NOMO-1 treated with dmso at 0.1 percent for 144 hours (cell line): Measurements from ENCODE around the gene LINGO1.

Source experiments
- DNase-seq: peaks from one replicate; lab custom pipeline; 2025; ENCODE audit not compliant: unreplicated experiment; lab: John Stamatoyannopoulos, UW

The LINGO1 gene

GRCh38 chr15:77597804-77598453, 34.8 kb downstream of the LINGO1 start:
- no peak for DNase-seq

GRCh38 chr15:77596821-77597803, 35.6 kb downstream of the LINGO1 start:
- DNase-seq, result no peak

DNA sequence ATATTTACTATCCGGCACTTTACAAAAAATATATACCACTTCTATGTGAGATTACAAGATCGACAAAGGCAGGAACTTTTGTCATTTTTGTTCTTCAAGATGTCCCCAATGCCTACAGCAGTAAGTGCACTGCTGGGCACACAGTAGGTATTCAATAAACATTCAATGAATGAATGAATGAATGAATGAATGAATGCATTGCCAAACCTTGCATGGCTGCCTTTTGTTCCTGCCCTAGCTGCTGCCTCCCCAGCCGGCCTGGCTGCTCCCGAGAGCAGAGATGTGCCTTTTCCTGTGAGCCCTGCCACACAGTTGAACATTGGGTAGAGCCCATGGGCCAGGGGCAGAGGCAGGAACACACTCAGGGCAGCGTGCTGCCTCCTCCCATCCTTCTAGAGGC, 37.5 kb downstream of the LINGO1 start:
- no peak for DNase-seq

GRCh38 chr15:77592758-77593157, 40.0 kb downstream of the LINGO1 start:
- no peak for DNase-seq

DNA sequence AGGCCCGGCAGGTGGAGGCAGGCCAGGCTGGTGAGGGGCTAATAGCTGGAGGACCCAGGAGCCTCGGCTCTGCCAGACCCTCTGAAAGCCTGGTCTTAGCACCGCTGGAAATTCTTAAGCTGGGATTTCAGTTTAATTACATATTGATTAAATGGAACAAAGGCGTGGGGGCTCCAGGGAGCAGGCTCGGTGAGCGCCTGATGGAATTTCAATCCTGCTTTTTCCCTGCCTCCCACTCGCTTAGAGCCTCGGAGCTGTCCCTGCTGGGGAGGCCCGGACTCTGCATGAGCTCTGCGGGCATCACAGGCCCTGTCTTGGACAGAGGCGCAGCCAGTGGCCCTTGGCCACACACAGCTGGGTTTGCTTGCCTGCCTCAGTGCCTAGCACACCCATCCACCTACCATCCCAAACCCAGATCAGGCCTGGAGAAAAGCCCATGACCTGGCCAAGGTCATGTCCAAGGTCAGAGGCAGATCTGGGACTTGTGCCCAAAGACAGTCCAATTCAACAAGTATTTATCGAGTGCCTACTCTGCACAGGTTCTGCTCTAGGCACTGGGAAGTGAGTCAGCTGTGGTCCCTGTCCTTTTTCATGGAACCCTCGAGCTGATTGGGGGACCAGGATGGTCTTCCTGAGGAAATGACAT, 40.6 kb downstream of the LINGO1 start:
- DNase-seq, result no peak

- no peak for DNase-seq
These were observed 42.9 kb downstream of the LINGO1 start for GRCh38 chr15:77589839-77590238.

- DNase-seq, result no peak
These were observed 44.6 kb downstream of the LINGO1 start for GRCh38 chr15:77588126-77588525.

DNA sequence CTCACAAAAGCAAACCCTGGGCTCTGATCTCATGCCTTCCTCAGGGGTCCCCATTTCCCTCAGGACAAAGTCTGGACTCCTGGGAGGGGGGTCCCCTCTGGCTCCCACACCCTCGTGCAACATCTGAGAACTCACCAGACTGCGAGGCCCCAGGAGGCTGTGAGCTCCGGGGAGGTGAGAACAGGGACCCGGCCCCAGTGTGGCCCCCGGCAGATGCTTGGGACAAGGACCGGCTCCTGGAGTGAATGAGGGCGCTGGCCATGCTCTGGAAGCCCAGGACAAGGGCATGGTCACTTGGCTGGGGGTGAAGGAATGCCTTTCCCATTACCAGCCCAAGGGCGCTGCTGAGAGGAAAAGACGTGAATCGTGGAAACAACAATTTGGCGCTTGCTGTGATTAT, 48.0 kb downstream of the LINGO1 start:
- DNase-seq, result no peak

DNA sequence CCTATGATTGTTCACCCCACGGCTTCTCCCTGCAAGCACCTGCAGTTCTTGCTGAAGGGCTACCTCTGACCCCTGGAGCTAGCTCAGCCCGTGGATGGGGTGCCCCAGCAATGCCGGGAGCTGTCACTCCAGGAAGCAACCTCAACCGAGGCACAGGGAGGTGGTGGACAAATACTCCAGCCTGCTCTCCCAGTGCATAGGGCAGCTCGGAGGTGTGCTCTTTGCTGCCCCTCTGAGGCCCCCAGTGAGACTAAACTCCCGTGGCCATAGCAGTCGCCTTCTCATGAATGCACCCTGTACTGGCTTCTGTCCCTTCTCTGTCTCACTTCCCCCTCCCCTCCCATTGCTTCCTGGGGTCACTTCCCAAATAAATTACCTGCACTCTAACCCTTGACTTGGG, 48.5 kb downstream of the LINGO1 start:
- DNase-seq, result peak; percentile 1

GRCh38 chr15:77582763-77583162, 49.9 kb downstream of the LINGO1 start:
- no peak for DNase-seq

- DNase-seq, result no peak
These were observed 50.7 kb downstream of the LINGO1 start for GRCh38 chr15:77581896-77582569.

DNA sequence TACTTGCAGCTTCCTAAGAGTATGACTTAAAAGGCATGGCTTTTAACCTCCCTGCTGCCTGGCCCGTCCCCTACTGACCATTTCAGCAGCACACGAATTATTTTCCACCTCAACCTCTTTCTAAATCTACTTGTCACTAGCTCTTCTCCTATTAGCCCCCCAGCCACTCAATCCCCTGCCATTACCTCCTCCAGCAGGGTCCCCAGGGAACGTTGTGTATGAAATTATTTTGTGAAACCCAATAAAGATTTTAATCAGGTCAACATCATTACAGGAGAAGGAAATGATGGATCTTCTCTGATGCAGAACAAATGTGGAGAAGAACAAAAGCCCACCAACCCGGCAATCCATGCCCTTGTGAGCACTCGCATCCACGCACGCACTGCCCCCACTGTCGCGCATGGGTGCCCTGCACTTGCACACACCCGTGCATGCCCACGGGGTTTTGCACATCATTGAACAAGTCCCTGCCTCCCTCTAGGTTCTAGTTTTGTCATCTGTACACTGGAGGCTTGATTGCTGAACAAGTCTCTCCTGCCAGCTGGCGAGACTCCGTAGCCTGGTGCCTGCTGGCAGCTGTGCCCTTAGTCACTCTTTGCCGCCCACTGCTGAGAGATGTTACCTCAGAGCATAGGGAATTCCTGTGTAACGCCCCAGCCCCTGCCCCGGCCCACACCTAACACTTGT, 51.6 kb downstream of the LINGO1 start:
- no peak for DNase-seq

- no peak for DNase-seq
These were observed 53.1 kb downstream of the LINGO1 start for GRCh38 chr15:77579498-77580188.

DNA sequence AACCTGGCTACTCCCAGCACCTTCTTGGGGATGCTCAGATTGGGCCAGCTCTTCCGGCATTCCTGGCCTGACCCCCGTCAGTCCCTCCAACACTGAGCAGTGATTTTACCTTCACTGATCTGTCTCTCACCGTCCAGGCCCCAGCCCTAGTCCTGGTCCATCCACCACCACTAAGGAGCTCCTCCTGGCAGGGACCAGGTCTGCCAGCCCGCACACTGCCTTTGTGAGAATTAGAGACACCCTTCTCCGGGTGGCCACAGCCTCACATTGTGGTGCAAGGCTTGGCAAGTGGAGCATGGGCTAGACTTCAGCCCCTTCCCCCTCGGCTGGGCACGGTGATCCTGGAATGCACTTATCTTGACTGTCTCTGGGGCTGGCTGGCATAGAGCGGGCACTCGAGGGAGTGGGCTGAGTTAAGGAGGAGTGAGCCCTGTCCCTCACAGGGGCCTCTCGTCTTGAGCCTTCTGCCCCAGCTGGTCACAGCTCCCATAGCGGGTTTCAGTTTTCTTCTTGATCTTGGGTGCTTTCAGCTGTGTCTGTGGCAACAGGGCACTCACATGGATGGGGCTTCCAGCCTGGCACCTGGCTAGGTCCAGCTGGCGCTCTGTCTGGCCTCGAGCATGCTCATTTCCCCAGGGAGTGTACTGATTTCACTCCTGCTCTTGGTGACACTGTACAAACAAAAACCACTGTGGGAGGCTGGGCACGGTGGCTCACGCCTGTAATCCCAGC, 53.9 kb downstream of the LINGO1 start:
- DNase-seq, result no peak

- no peak for DNase-seq
These were observed 55.3 kb downstream of the LINGO1 start for GRCh38 chr15:77577366-77577950.

DNA sequence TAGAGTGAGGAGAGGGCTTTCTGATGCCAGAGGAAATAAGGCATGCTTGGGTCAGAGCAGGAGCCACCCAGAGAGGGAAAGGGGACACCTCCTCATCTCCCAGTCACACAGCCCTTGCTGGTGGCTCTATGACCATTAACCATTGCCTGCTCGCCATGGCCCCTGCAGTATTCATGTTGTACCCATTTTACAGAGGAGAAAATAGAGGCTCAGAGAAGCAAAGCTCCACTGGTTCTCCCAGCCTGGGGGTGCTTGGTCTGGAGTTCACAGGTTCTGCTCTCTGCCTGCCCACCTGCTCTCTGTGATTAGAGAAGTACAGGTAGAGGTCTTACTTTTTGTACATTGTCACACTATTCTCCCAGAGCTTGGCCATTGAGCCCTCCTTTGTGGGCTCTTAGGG, 56.2 kb downstream of the LINGO1 start:
- no peak for DNase-seq

GRCh38 chr15:77575203-77575934, 57.3 kb downstream of the LINGO1 start:
- DNase-seq, result no peak

DNA sequence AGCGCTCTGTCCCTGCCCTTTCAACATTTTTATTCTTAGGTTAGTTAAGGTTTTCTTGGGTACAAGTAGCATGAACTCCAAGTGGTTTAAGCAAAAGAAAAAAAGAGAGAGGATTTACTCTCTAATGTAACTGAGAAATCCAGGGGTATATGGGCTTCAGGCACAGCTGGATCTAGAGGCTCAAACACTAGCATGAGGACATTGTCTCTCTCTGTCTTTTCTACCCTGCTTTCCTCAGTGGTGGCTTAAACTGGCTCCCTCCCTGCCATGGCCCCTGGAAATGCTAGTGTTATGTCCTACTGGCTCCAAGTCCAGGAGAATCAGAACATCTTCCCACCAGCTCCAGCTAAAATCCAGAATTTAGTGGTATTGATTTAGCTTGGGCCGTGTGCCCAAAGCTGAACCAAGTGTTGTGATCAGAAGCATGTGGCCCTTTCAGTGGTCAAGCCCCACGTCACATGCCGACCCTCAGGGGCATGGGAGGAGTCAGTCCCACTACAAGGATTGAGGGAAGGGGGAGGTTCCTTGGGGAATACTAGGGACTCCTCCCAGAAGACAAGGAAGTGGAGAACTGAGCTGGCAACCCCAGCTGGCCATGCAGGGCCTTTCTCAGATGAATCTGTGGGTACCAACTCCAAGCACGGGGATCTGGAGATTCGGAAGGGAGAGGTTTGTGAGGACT, 58.0 kb downstream of the LINGO1 start:
- no peak for DNase-seq
